Sigmoid colon (tissue), 7 donors: Measurements from ENCODE around the gene RBM42. TPM values are rescaled to one million over a fixed set of nuclear protein-coding genes. Genes with fewer than 3 reads are reported as not detected.

Experiments used
- DNase-seq: peaks from one replicate; pipeline ENCODE4 v3.0.0-alpha.2; 2019
- H3K27ac ChIP-seq, 4 donors: fragments of 200-600 bp; sonication (generic); one replicate each; pipeline ENCODE4 v1.5.1; 2016 to 2019; ENCODE audit warnings: mild to moderate bottlenecking in 1 of 4
- H3K27me3 ChIP-seq, 3 donors: fragments of 200-600 bp; sonication (generic); one replicate each; pipeline ENCODE4 v1.5.1; 2019; ENCODE audit warnings: mild to moderate bottlenecking in 1 of 3
- H3K36me3 ChIP-seq, 4 donors: fragments of 200-600 bp; sonication (generic); one replicate each; pipeline ENCODE4 v1.5.1; 2016 to 2019
- H3K4me1 ChIP-seq, 4 donors: fragments of 200-600 bp; sonication (generic); one replicate each; pipeline ENCODE4 v1.5.1; 2017 to 2019
- H3K4me3 ChIP-seq, 4 donors: fragments of 200-600 bp; sonication (generic); one replicate each; pipeline ENCODE4 v1.5.1; 2017 to 2019; ENCODE audit warnings: mild to moderate bottlenecking in 2 of 4, moderate library complexity in 1 of 4
- H3K9me3 ChIP-seq, 4 donors: fragments of 200-600 bp in 3 of 4; sonication (generic) in 3 of 4; one replicate each; pipeline versions ENCODE4 v1.5.1 to v1.6.1; 2013 to 2019
- CTCF ChIP-seq, 4 experiments: fragments of 450-650 bp in 3 of 4; fragments of 200-600 bp in 1 of 4; IDR thresholded peaks; one replicate each; pipeline ENCODE4 v1.5.1; 2016 to 2019; ENCODE audit warnings: antibody characterized with exemption in 4 of 4, mild to moderate bottlenecking in 3 of 4, moderate library complexity in 2 of 4
- EP300 ChIP-seq, 4 donors: sonication (generic); formaldehyde crosslinking; IDR thresholded peaks; one replicate each; pipeline ENCODE4 v1.6.1; 2017; ENCODE audit warnings: antibody characterized with exemption in 4 of 4
- POLR2A ChIP-seq, 2 donors: fragments of 450-650 bp; IDR thresholded peaks; one replicate each; pipeline ENCODE4 v1.6.1; 2016; ENCODE audit warnings: antibody characterized with exemption in 2 of 2, mild to moderate bottlenecking in 2 of 2, moderate library complexity in 2 of 2
- POLR2AphosphoS5 ChIP-seq, 4 donors: sonication (generic); formaldehyde crosslinking; IDR thresholded peaks; one replicate each; pipeline ENCODE4 v1.6.1; 2017; ENCODE audit warnings: antibody characterized with exemption in 4 of 4
- WGBS, 2 donors: extraction: QIAGEN DNeasy Blood & Tissue Kit; methylation state at CpG; one replicate each; pipeline ENCODE4 v1.1.7; 2013; 5-methylcytosine and 5-hydroxymethylcytosine counted together
- intact Hi-C: fragments of 100-400 bp; cut with DNase I; formaldehyde crosslinking; loops from one replicate; pipeline ENCODE4 v1.15.1; 2023
- polyA plus RNA-seq, 3 donors: library from polyadenylated mRNA; stranded (reverse); fragments of 200-250 nt; gene quantifications; one replicate each; pipeline ENCODE4 v1.2.3, GENCODE V29; 2013
- total RNA-seq, 4 donors: library from RNA; depleted of rRNA; stranded (reverse); fragments of >200 nt; gene quantifications; one replicate each; pipeline ENCODE4 v1.1.0, GENCODE V29; 2016
- donor health status: healthy with polysubstance abuse.
- donor health status: Bipolar disorder and iron deficiency.
- donor health status: healthy.

Gene RBM42
- total and polyA plus RNA-seq, 7 donors = 43.5 to 78.3 (median 55.1) TPM

GRCh38 chr19:35642798-35643254 lies 14.0 kb downstream of the RBM42 start:
- intact Hi-C loops = loop anchor here (2.0 to 10.0 kb wide), 3 partner anchors 14 to 968 kb away; partner anchors contain the start of genes RBM42, SCGB2B2, ZBTB32 and ZNF302
- 31 to 42% methylated on average over 15 of the region's 15 CpGs for WGBS, 2 donors

GRCh38 chr19:35643255-35644205 lies 14.7 kb downstream of the RBM42 start:
- DNase-seq = peak; percentile 90
- intact Hi-C loops = loop anchor here (2.0 to 10.0 kb wide), 3 partner anchors 15 to 969 kb away; partner anchors contain the start of genes RBM42, SCGB2B2, ZBTB32 and ZNF302
- Histone ChIP-seq H3K27ac (peak overlapping the region; percentile 86 to 94 (median 91)), H3K27me3 (no peaks in the 10 kb centered on the region), H3K4me1 (peaks cover 0 to 46% (median 37%) of the 10 kb centered on the region in 4 donors), H3K4me3 (peak overlapping the region; percentile 46 to 60 (median 54)), H3K36me3 (no peaks in the 10 kb centered on the region), H3K9me3 (no peaks in the 10 kb centered on the region)
- TF ChIP-seq CTCF (IDR thresholded peaks at IDR 0.05) = no peak
- TF ChIP-seq POLR2AphosphoS5 (IDR thresholded peaks at IDR 0.05) = peak; percentile 35 to 58 (median 48)
- no peak for TF ChIP-seq POLR2A (IDR thresholded peaks at IDR 0.05)
- TF ChIP-seq EP300 (IDR thresholded peaks at IDR 0.05) = no peak
- 0 to 1% methylated on average over 69 of the region's 69 CpGs for WGBS, 2 donors

More at GRCh38 chr19:35642798-35643254, 14.0 kb downstream of the RBM42 start:
- peaks cover 0 to 4% (median 1%) of the 10 kb centered on the region in 4 donors for H3K36me3 ChIP-seq
- no peaks in the 10 kb centered on the region for H3K9me3 ChIP-seq
- no peak for DNase-seq
- TF ChIP-seq POLR2AphosphoS5 (IDR thresholded peaks at IDR 0.05) = no peak
- no peak for TF ChIP-seq CTCF (IDR thresholded peaks at IDR 0.05)
- TF ChIP-seq POLR2A (IDR thresholded peaks at IDR 0.05) = no peak
- no peak for TF ChIP-seq EP300 (IDR thresholded peaks at IDR 0.05)
- peaks cover 0 to 45% (median 36%) of the 10 kb centered on the region in 4 donors for H3K4me1 ChIP-seq
- peak overlapping the region; percentile 86 to 94 (median 91) for H3K27ac ChIP-seq
- peak overlapping the region; percentile 46 to 60 (median 54) for H3K4me3 ChIP-seq
- H3K27me3 ChIP-seq = no peaks in the 10 kb centered on the region

GRCh38 chr19:35644206-35644986 lies 15.6 kb downstream of the RBM42 start:
- Histone ChIP-seq H3K4me3 (peak overlapping the region; percentile 46 to 60 (median 54)), H3K9me3 (no peaks in the 10 kb centered on the region), H3K27me3 (no peaks in the 10 kb centered on the region), H3K36me3 (no peaks in the 10 kb centered on the region), H3K27ac (peak overlapping the region; percentile 86 to 94 (median 91)), H3K4me1 (peaks cover 0 to 54% (median 45%) of the 10 kb centered on the region in 4 donors)
- TF ChIP-seq POLR2AphosphoS5 (IDR thresholded peaks at IDR 0.05) (peak; percentile 31 to 69 (median 64)), EP300 (IDR thresholded peaks at IDR 0.05) (no peak)
- 1% methylated on average over 60 of the region's 60 CpGs for WGBS, 2 donors
- DNase-seq = peak; percentile 98
- intact Hi-C loops = loop anchor here (5.0 to 10.0 kb wide), 2 partner anchors 58 to 970 kb away; partner anchors contain the start of genes SCGB2B2, ZBTB32 and ZNF302

GRCh38 chr19:35644987-35645679 lies 16.3 kb downstream of the RBM42 start:
- Histone ChIP-seq H3K4me3 (peak overlapping the region; percentile 46 to 60 (median 54)), H3K36me3 (no peaks in the 10 kb centered on the region), H3K27me3 (no peaks in the 10 kb centered on the region), H3K27ac (peak overlapping the region; percentile 86 to 94 (median 91)), H3K4me1 (peaks cover 0 to 61% (median 51%) of the 10 kb centered on the region in 4 donors), H3K9me3 (no peaks in the 10 kb centered on the region)
- intact Hi-C loops = loop anchor here (5.0 to 10.0 kb wide), 5 partner anchors 57 to 970 kb away; partner anchors contain the start of genes HSPB6, PROSER3, SCGB2B2 and TMEM147
- 18 to 20% methylated on average over 20 of the region's 20 CpGs for WGBS, 2 donors
- peak; percentile 93 for DNase-seq
- TF ChIP-seq CTCF (IDR thresholded peaks at IDR 0.05) = no peak
- TF ChIP-seq POLR2A (IDR thresholded peaks at IDR 0.05) = no peak
- TF ChIP-seq EP300 (IDR thresholded peaks at IDR 0.05) = no peak
- TF ChIP-seq POLR2AphosphoS5 (IDR thresholded peaks at IDR 0.05) = no peak
